Kidney (tissue), 14 donors: ENCODE results near the gene USP36. TPM values are rescaled to one million over a fixed set of nuclear protein-coding genes. Genes with fewer than 3 reads are reported as not detected.

Experiments used
- DNase-seq, 5 donors: peaks; one replicate each; pipeline ENCODE4 v3.0.0-alpha.2; 2013 to 2020
- FAIRE-seq: peaks from 2 replicates; lab custom pipeline; 2012; peaks lifted over from hg19 to GRCh38; lab: Jason Lieb, UNC
- H3K27ac ChIP-seq, 2 donors: one replicate each; pipeline ENCODE4 v1.7.0; 2013; ENCODE audit warnings: low read depth in 2 of 2, low read length in 2 of 2, inconsistent platforms in 1 of 2
- H3K27me3 ChIP-seq: one replicate; pipeline ENCODE4 v1.7.1; 2013; ENCODE audit warnings: low read length, inconsistent platforms; ENCODE audit not compliant: control insufficient read depth, insufficient read depth
- H3K36me3 ChIP-seq, 3 donors: one replicate each; pipeline versions ENCODE4 v1.7.0 to v1.7.1; 2013; ENCODE audit warnings: low read length in 3 of 3, control low read depth in 1 of 3, inconsistent platforms in 1 of 3; ENCODE audit not compliant: insufficient read depth in 3 of 3, control insufficient read depth in 2 of 3
- H3K4me1 ChIP-seq, 3 donors: one replicate each; pipeline versions ENCODE4 v1.7.0 to v1.7.1; 2013; ENCODE audit warnings: low read length in 3 of 3, inconsistent platforms in 1 of 3, low read depth in 1 of 3; ENCODE audit not compliant: control insufficient read depth in 2 of 3, insufficient read depth in 2 of 3
- H3K4me3 ChIP-seq, 3 donors: one replicate each; pipeline versions ENCODE4 v1.7.0 to v1.8.1; 2013; ENCODE audit warnings: low read length in 3 of 3, control low read depth in 1 of 3, inconsistent platforms in 1 of 3
- H3K9ac ChIP-seq, 3 donors: one replicate each; pipeline versions ENCODE4 v1.7.0 to v1.7.1; 2013; ENCODE audit warnings: low read length in 3 of 3, control low read depth in 1 of 3, inconsistent platforms in 1 of 3
- H3K9me3 ChIP-seq, 3 donors: one replicate each; pipeline versions ENCODE4 v1.7.0 to v1.7.1; 2013; ENCODE audit warnings: low read length in 3 of 3, control low read depth in 1 of 3, inconsistent platforms in 1 of 3; ENCODE audit not compliant: control insufficient read depth in 2 of 3, insufficient read depth in 1 of 3
- CTCF ChIP-seq: IDR thresholded peaks from 3 replicates; pipeline ENCODE4 v1.5.1; 2012; ENCODE audit warnings: mild to moderate bottlenecking, moderate library complexity, borderline replicate concordance; ENCODE audit not compliant: insufficient read depth; ENCODE audit errors: extremely low read depth
- intact Hi-C: fragments of 100-400 bp; cut with DNase I; formaldehyde crosslinking; loops from one replicate; pipeline ENCODE4 v1.11.1; 2022
- polyA plus RNA-seq: library from polyadenylated mRNA; stranded (reverse); fragments of 350-450 nt; fragmentation: Illumina TruSeq; extraction: RNeasy Lipid Tissue Mini Kit (QIAGEN cat#74804); gene quantifications from one replicate; pipeline ENCODE4 v1.2.3, GENCODE V29; 2014; ENCODE audit warnings: low read depth, low replicate concordance; ENCODE audit not compliant: insufficient read depth
- total RNA-seq: library from RNA; stranded (reverse); fragmentation: NEBNext Ultra II Directional; extraction: Animal tissue kit (Norgen Biotek cat#: 25700); gene quantifications from one replicate; pipeline ENCODE4 v1.2.1, GENCODE V29; 2021
- donor health status: control.
- donor health status: control.
- donor health status: control.
- donor health status: control.
- donor health status: control.
- donor health status: DM: yes; HTN: yes; CAD: no.
- donor health status: Normal renal cell carcinoma (clear cell type).

The USP36 gene
- total and polyA plus RNA-seq, 2 donors from 2014 or later: 17.0 to 66.2 TPM

DNA sequence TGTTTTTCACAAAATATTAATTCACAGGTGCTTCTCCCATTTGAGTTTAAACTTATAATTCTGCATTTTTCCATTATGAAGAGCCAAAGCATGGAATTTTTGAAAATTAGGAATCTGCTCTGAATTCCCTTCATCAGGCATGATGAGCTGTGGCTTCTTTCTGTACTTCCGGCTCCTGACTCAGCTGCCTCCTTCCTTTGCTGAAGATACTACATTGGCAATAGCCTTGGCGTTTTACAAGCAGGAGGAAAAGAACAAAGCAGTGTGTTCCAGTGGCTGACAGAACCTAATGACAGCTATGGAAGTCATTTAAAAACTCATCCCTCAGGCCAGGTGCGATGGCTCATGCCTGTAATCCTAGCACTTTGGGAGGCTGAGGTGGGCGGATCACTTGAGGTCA is 18.4 kb upstream of the USP36 start:
- TF ChIP-seq CTCF: no peak
- H3K27ac ChIP-seq: no peak overlapping the region
- DNase-seq (no peak), FAIRE-seq (no peak)
- intact Hi-C loops: no loop called here
- no peak overlapping the region for H3K9ac ChIP-seq
- H3K4me3 ChIP-seq: no peak overlapping the region
- H3K9me3 ChIP-seq: no peaks in the 10 kb centered on the region
- peaks cover 0 to 6% (median 4%) of the 10 kb centered on the region in 3 donors for H3K36me3 ChIP-seq
- no peaks in the 10 kb centered on the region for H3K4me1 ChIP-seq
- H3K27me3 ChIP-seq: no peaks in the 10 kb centered on the region

- intact Hi-C loops: no loop called here
- Histone ChIP-seq H3K9me3 (no peaks in the 10 kb centered on the region), H3K4me3 (no peak overlapping the region), H3K27me3 (no peaks in the 10 kb centered on the region), H3K9ac (no peak overlapping the region), H3K4me1 (no peaks in the 10 kb centered on the region), H3K27ac (no peak overlapping the region), H3K36me3 (peaks cover 0 to 6% (median 0%) of the 10 kb centered on the region in 3 donors)
- FAIRE-seq: no peak
- TF ChIP-seq CTCF: no peak
- no peak for DNase-seq
Measured at GRCh38 chr17:78857266-78857665, 16.7 kb upstream of the USP36 start.

GRCh38 chr17:78855561-78856165 is 15.0 kb upstream of the USP36 start:
- TF ChIP-seq CTCF: no peak
- H3K27ac ChIP-seq: no peak overlapping the region
- no peaks in the 10 kb centered on the region for H3K9me3 ChIP-seq
- DNase-seq (no peak), FAIRE-seq (no peak)
- no peak overlapping the region for H3K4me3 ChIP-seq
- no peaks in the 10 kb centered on the region for H3K4me1 ChIP-seq
- H3K9ac ChIP-seq: no peak overlapping the region
- peaks cover 0 to 6% (median 0%) of the 10 kb centered on the region in 3 donors for H3K36me3 ChIP-seq
- intact Hi-C loops: no loop called here
- H3K27me3 ChIP-seq: no peaks in the 10 kb centered on the region

- intact Hi-C loops: no loop called here
- no peaks in the 10 kb centered on the region for H3K27me3 ChIP-seq
- peaks cover 0 to 6% (median 0%) of the 10 kb centered on the region in 3 donors for H3K36me3 ChIP-seq
- no peak overlapping the region for H3K4me3 ChIP-seq
- FAIRE-seq (no peak), DNase-seq (no peak)
- no peak overlapping the region for H3K9ac ChIP-seq
- no peak overlapping the region for H3K27ac ChIP-seq
- TF ChIP-seq CTCF: no peak
- H3K4me1 ChIP-seq: no peaks in the 10 kb centered on the region
- no peaks in the 10 kb centered on the region for H3K9me3 ChIP-seq
Measured at GRCh38 chr17:78854508-78854907, 13.9 kb upstream of the USP36 start.
